ENCODE results near the gene DOC2B. TPM values are rescaled to one million over a fixed set of nuclear protein-coding genes. Genes with fewer than 3 reads are reported as not detected.
A peak's percentile ranks its signal among the peaks of the same experiment; 100 is the strongest.
"Not testable (repeated sequence)": the region's sequence is repeated elsewhere in the genome, so short reads cannot be mapped to it uniquely, and the experiment has no call there.

Gene DOC2B
- total RNA-seq, 5 donors from 2014 or later (not counting 1 experiment from before 2014, with no cell fraction given): 0.05 to 0.16 (median 0.09) TPM; not detected in 2

GRCh38 chr17:219696-220095 is 38.2 kb upstream of the DOC2B start:
- no peaks in the 10 kb centered on the region for H3K36me3 ChIP-seq (ENCODE audit: control insufficient read depth in 2 of 2, extremely low read depth in 1 of 2, insufficient read depth in 1 of 2, low read length in 1 of 2)
- no peaks in the 10 kb centered on the region for H3K36me3 Mint-ChIP-seq
- ATAC-seq (replicated peaks in 1 of 4) (no peak), DNase-seq (no peak)
- H3K9me3 ChIP-seq: no peaks in the 10 kb centered on the region
- no peaks in the 10 kb centered on the region for H3K27me3 Mint-ChIP-seq
- CTCF ChIA-PET: no interaction called here
- no peaks in the 10 kb centered on the region for H3K27me3 ChIP-seq (replicated peaks in 1 of 2; ENCODE audit: control insufficient read depth in 2 of 2, extremely low read depth in 1 of 2, insufficient read depth in 2 of 2, low read length in 1 of 2)
- peaks cover 0 to 4% (median 0%) of the 10 kb centered on the region in 3 donors for H3K9me3 Mint-ChIP-seq
- peaks cover 0 to 8% (median 0%) of the 10 kb centered on the region in 3 donors for H3K4me1 Mint-ChIP-seq
- H3K27ac ChIP-seq (ENCODE audit: low read length): no peak overlapping the region
- 80% methylated on average over 5 of the region's 10 CpGs for WGBS (ENCODE audit: insufficient coverage)
- no peak overlapping the region for H3K4me3 Mint-ChIP-seq
- H3K4me3 ChIP-seq (ENCODE audit: control insufficient read depth in 1 of 2, extremely low read depth in 1 of 2, low read length in 1 of 2): no peak overlapping the region
- POLR2A ChIA-PET: no interaction called here
- H3K4me1 ChIP-seq (ENCODE audit: control insufficient read depth in 1 of 2, extremely low read depth in 1 of 2, insufficient read depth in 2 of 2, low read length in 2 of 2): peaks cover 0 to 6% of the 10 kb centered on the region in 2 experiments
- no peak overlapping the region for H3K27ac Mint-ChIP-seq

- H3K9me3 ChIP-seq: no peaks in the 10 kb centered on the region
- H3K36me3 ChIP-seq (ENCODE audit: control insufficient read depth in 2 of 2, extremely low read depth in 1 of 2, insufficient read depth in 1 of 2, low read length in 1 of 2): no peaks in the 10 kb centered on the region
- peaks cover 0 to 6% of the 10 kb centered on the region in 2 experiments for H3K4me1 ChIP-seq (ENCODE audit: control insufficient read depth in 1 of 2, extremely low read depth in 1 of 2, insufficient read depth in 2 of 2, low read length in 2 of 2)
- H3K4me3 ChIP-seq (ENCODE audit: control insufficient read depth in 1 of 2, extremely low read depth in 1 of 2, low read length in 1 of 2): no peak overlapping the region
- ATAC-seq (replicated peaks in 1 of 4) (no peak), DNase-seq (no peak)
- Mint-ChIP-seq H3K9me3 (no peaks in the 10 kb centered on the region), H3K27me3 (no peaks in the 10 kb centered on the region), H3K4me1 (peaks cover 0 to 8% (median 0%) of the 10 kb centered on the region in 3 donors), H3K4me3 (no peak overlapping the region), H3K36me3 (no peaks in the 10 kb centered on the region), H3K27ac (no peak overlapping the region)
- H3K27me3 ChIP-seq (replicated peaks in 1 of 2; ENCODE audit: control insufficient read depth in 2 of 2, extremely low read depth in 1 of 2, insufficient read depth in 2 of 2, low read length in 1 of 2): no peaks in the 10 kb centered on the region
- H3K27ac ChIP-seq (ENCODE audit: low read length): no peak overlapping the region
- WGBS (ENCODE audit: insufficient coverage): 78% methylated on average over 4 of the region's 8 CpGs
- ChIA-PET CTCF (no interaction called here), POLR2A (no interaction called here)
Measured at GRCh38 chr17:218432-219110, 37.1 kb upstream of the DOC2B start.

- Mint-ChIP-seq H3K9me3 (no peaks in the 10 kb centered on the region), H3K27me3 (no peaks in the 10 kb centered on the region), H3K27ac (no peak overlapping the region), H3K4me3 (no peak overlapping the region), H3K4me1 (peaks cover 0 to 8% (median 0%) of the 10 kb centered on the region in 3 donors), H3K36me3 (peaks cover 5% of the 10 kb centered on the region)
- ChIA-PET POLR2A (no interaction called here), CTCF (no interaction called here)
- Histone ChIP-seq H3K27ac (ENCODE audit: low read length) (no peak overlapping the region), H3K27me3 (replicated peaks in 1 of 2; ENCODE audit: control insufficient read depth in 2 of 2, extremely low read depth in 1 of 2, insufficient read depth in 2 of 2, low read length in 1 of 2) (no peaks in the 10 kb centered on the region), H3K4me1 (ENCODE audit: control insufficient read depth in 1 of 2, extremely low read depth in 1 of 2, insufficient read depth in 2 of 2, low read length in 2 of 2) (peaks cover 0 to 6% of the 10 kb centered on the region in 2 experiments), H3K9me3 (no peaks in the 10 kb centered on the region), H3K4me3 (ENCODE audit: control insufficient read depth in 1 of 2, extremely low read depth in 1 of 2, low read length in 1 of 2) (no peak overlapping the region), H3K36me3 (ENCODE audit: control insufficient read depth in 2 of 2, extremely low read depth in 1 of 2, insufficient read depth in 1 of 2, low read length in 1 of 2) (no peaks in the 10 kb centered on the region)
- WGBS (ENCODE audit: insufficient coverage): no CpG with 5 or more reads among the region's 2 CpGs
- no peak for ATAC-seq (replicated peaks in 1 of 4)
- DNase-seq: no peak
Measured at GRCh38 chr17:216625-217024, 35.2 kb upstream of the DOC2B start.

- POLR2A ChIA-PET; ATAC-seq (replicated peaks in 1 of 4); H3K4me3 ChIP-seq (ENCODE audit: control insufficient read depth in 1 of 2, extremely low read depth in 1 of 2, low read length in 1 of 2); H3K4me1 Mint-ChIP-seq; H3K27me3 Mint-ChIP-seq; H3K36me3 Mint-ChIP-seq; H3K27ac ChIP-seq (ENCODE audit: low read length); H3K9me3 Mint-ChIP-seq; H3K27ac Mint-ChIP-seq; CTCF ChIA-PET; H3K36me3 ChIP-seq (ENCODE audit: control insufficient read depth in 2 of 2, extremely low read depth in 1 of 2, insufficient read depth in 1 of 2, low read length in 1 of 2); H3K27me3 ChIP-seq (replicated peaks in 1 of 2; ENCODE audit: control insufficient read depth in 2 of 2, extremely low read depth in 1 of 2, insufficient read depth in 2 of 2, low read length in 1 of 2); H3K4me1 ChIP-seq (ENCODE audit: control insufficient read depth in 1 of 2, extremely low read depth in 1 of 2, insufficient read depth in 2 of 2, low read length in 2 of 2); H3K9me3 ChIP-seq: not testable (repeated sequence)
- WGBS (ENCODE audit: insufficient coverage): 82% methylated on average over 16 of the region's 29 CpGs
- H3K4me3 Mint-ChIP-seq: peak overlapping the region in 1 of 3 donors; percentile 25
- peak in 3 of 35 experiments; percentile 8 to 18 (median 11) for DNase-seq
Measured at GRCh38 chr17:215563-216478, 34.4 kb upstream of the DOC2B start.

GRCh38 chr17:214881-215331 is 33.5 kb upstream of the DOC2B start:
- Histone ChIP-seq H3K4me1 (ENCODE audit: control insufficient read depth in 1 of 2, extremely low read depth in 1 of 2, insufficient read depth in 2 of 2, low read length in 2 of 2) (peaks cover 0 to 6% of the 10 kb centered on the region in 2 experiments), H3K36me3 (ENCODE audit: control insufficient read depth in 2 of 2, extremely low read depth in 1 of 2, insufficient read depth in 1 of 2, low read length in 1 of 2) (no peaks in the 10 kb centered on the region), H3K27me3 (replicated peaks in 1 of 2; ENCODE audit: control insufficient read depth in 2 of 2, extremely low read depth in 1 of 2, insufficient read depth in 2 of 2, low read length in 1 of 2) (no peaks in the 10 kb centered on the region), H3K4me3 (ENCODE audit: control insufficient read depth in 1 of 2, extremely low read depth in 1 of 2, low read length in 1 of 2) (no peak overlapping the region), H3K9me3 (no peaks in the 10 kb centered on the region), H3K27ac (ENCODE audit: low read length) (no peak overlapping the region)
- no peak overlapping the region for H3K4me3 Mint-ChIP-seq
- peaks cover 0 to 8% (median 0%) of the 10 kb centered on the region in 3 donors for H3K4me1 Mint-ChIP-seq
- H3K27me3 Mint-ChIP-seq: no peaks in the 10 kb centered on the region
- POLR2A ChIA-PET: no interaction called here
- 89% methylated on average over 10 of the region's 10 CpGs for WGBS (ENCODE audit: insufficient coverage)
- ATAC-seq (replicated peaks in 1 of 4) (no peak), DNase-seq (no peak)
- H3K36me3 Mint-ChIP-seq: peaks cover 5% of the 10 kb centered on the region
- no peaks in the 10 kb centered on the region for H3K9me3 Mint-ChIP-seq
- H3K27ac Mint-ChIP-seq: no peak overlapping the region
- CTCF ChIA-PET: no interaction called here

- H3K4me1 ChIP-seq (ENCODE audit: control insufficient read depth in 1 of 2, extremely low read depth in 1 of 2, insufficient read depth in 2 of 2, low read length in 2 of 2): peaks cover 0 to 6% of the 10 kb centered on the region in 2 experiments
- no peak overlapping the region for H3K27ac Mint-ChIP-seq
- no peak overlapping the region for H3K4me3 ChIP-seq (ENCODE audit: control insufficient read depth in 1 of 2, extremely low read depth in 1 of 2, low read length in 1 of 2)
- peaks cover 9% of the 10 kb centered on the region for H3K36me3 Mint-ChIP-seq
- peaks cover 0 to 8% (median 0%) of the 10 kb centered on the region in 3 donors for H3K4me1 Mint-ChIP-seq
- no peaks in the 10 kb centered on the region for H3K36me3 ChIP-seq (ENCODE audit: control insufficient read depth in 2 of 2, extremely low read depth in 1 of 2, insufficient read depth in 1 of 2, low read length in 1 of 2)
- peaks cover 0 to 3% of the 10 kb centered on the region in 2 donors for H3K27me3 Mint-ChIP-seq
- ChIA-PET CTCF (no interaction called here), POLR2A (no interaction called here)
- no peak overlapping the region for H3K4me3 Mint-ChIP-seq
- H3K9me3 ChIP-seq: no peaks in the 10 kb centered on the region
- peaks cover 0 to 3% (median 0%) of the 10 kb centered on the region in 3 donors for H3K9me3 Mint-ChIP-seq
- DNase-seq (no peak), ATAC-seq (replicated peaks in 1 of 4) (no peak)
- 88% methylated on average over 15 of the region's 25 CpGs for WGBS (ENCODE audit: insufficient coverage)
- no peaks in the 10 kb centered on the region for H3K27me3 ChIP-seq (replicated peaks in 1 of 2; ENCODE audit: control insufficient read depth in 2 of 2, extremely low read depth in 1 of 2, insufficient read depth in 2 of 2, low read length in 1 of 2)
- no peak overlapping the region for H3K27ac ChIP-seq (ENCODE audit: low read length)
Measured at GRCh38 chr17:213286-214105, 32.0 kb upstream of the DOC2B start.
